Measurements from ENCODE around the gene GRIK4. TPM values are rescaled to one million over a fixed set of nuclear protein-coding genes. Genes with fewer than 3 reads are reported as not detected.

The GRIK4 gene
- total RNA-seq, 4 donors from 2014 or later, result under 0.01 to 0.69 (median 0.25) TPM

DNA sequence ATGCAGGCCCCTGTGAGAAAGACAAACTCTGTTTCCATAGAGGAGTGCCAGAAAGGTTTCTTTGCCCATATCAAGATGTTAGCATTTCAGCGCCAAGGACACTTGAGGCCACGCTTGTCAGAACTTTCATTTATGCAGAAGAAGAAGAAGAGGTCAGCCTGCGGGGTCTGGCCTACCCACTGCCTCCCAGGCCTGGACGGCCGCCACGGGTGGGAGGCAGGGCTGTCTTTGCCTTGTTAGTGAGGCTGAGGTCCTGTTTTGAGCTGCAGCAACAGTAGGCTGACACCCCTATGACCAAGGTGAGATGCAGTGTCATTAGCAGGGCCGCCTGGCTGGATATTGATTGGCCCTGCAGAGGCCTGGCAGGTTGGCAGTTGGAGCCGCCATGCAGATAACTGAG is 183.9 kb downstream of the GRIK4 start:
- H3K27ac ChIP-seq, result no peak overlapping the region
- H3K27me3 ChIP-seq, result peaks cover 8% of the 10 kb centered on the region
- H3K36me3 ChIP-seq, result no peaks in the 10 kb centered on the region
- no peak overlapping the region for H3K4me3 ChIP-seq
- H3K9me3 ChIP-seq, result no peaks in the 10 kb centered on the region
- TF ChIP-seq, protein P1, sequence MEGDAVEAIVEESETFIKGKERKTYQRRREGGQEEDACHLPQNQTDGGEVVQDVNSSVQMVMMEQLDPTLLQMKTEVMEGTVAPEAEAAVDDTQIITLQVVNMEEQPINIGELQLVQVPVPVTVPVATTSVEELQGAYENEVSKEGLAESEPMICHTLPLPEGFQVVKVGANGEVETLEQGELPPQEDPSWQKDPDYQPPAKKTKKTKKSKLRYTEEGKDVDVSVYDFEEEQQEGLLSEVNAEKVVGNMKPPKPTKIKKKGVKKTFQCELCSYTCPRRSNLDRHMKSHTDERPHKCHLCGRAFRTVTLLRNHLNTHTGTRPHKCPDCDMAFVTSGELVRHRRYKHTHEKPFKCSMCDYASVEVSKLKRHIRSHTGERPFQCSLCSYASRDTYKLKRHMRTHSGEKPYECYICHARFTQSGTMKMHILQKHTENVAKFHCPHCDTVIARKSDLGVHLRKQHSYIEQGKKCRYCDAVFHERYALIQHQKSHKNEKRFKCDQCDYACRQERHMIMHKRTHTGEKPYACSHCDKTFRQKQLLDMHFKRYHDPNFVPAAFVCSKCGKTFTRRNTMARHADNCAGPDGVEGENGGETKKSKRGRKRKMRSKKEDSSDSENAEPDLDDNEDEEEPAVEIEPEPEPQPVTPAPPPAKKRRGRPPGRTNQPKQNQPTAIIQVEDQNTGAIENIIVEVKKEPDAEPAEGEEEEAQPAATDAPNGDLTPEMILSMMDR (IDR thresholded peaks at IDR 0.05), result no peak
- TF ChIP-seq POLR2A (IDR thresholded peaks at IDR 0.05) (no peak), EP300 (IDR thresholded peaks at IDR 0.05) (no peak), POLR2AphosphoS5 (IDR thresholded peaks at IDR 0.05) (no peak)
- WGBS, 2 donors (ENCODE audit: low coverage in 1 of 2), result 74% methylated on average over 6 of the region's 8 CpGs; no CpG with 5 or more reads in 1 of the 2 donors
- ATAC-seq, result no peak
- no peaks in the 10 kb centered on the region for H3K4me1 ChIP-seq

DNA sequence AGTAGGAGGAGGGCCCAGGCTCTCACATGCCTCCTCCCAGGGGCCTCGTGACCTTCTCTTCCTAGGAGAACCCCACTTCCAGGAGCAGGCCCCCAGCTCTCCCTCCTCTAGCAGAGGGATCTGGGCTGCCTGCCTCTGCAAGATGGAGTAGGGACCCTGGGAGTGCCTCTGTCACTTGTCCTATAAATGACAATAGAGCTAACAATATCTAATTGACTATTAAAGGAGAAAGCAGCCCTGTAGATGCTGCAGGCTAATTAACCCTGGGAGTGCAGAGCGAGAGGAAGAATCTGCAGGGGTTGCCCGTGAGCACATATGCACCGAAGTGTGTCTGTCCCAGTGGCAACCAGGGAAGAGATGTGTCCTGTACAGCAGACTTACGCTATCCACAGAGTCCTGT is 184.4 kb downstream of the GRIK4 start:
- H3K4me1 ChIP-seq, result no peaks in the 10 kb centered on the region
- H3K36me3 ChIP-seq, result no peaks in the 10 kb centered on the region
- peaks cover 6% of the 10 kb centered on the region for H3K27me3 ChIP-seq
- TF ChIP-seq POLR2A (IDR thresholded peaks at IDR 0.05) (no peak), POLR2AphosphoS5 (IDR thresholded peaks at IDR 0.05) (no peak), EP300 (IDR thresholded peaks at IDR 0.05) (no peak)
- TF ChIP-seq, protein P1 (IDR thresholded peaks at IDR 0.05), result no peak
- H3K4me3 ChIP-seq, result no peak overlapping the region
- ATAC-seq, result no peak
- WGBS, 2 donors (ENCODE audit: low coverage in 1 of 2), result 100% methylated on average over 1 of the region's 5 CpGs; no CpG with 5 or more reads in 1 of the 2 donors
- no peaks in the 10 kb centered on the region for H3K9me3 ChIP-seq
- no peak overlapping the region for H3K27ac ChIP-seq

DNA sequence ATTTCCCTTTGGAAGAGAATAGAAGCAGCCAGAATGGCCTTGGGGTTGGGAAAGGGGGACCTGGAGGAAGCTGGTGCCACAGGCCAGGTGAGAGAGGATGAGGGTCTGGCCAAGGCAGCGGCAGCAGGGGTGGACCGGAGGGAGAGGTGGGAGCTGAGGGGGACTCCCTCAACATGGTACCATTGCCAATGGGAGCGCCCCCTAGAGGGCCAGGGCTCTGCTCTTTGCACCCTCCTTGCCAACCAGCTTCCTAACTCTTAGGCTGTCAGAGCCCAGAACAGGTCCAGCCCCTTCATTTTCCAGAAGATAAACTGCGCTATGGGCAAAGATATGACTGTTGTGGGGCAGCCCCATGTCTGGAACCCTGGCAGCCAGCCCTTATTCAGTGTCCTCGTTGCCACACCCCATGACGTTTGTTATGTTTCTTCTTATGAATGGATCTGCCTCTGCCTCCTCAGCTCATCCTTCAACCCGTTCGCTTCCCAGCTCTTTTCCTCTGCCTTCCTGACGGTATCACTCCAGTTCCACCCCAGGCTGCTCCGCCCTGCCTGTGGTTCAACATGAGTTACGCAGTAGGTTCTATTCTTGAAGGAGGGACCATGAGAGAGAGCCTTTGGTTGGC is 185.2 kb downstream of the GRIK4 start:
- WGBS, 2 donors (ENCODE audit: low coverage in 1 of 2), result 52 to 54% methylated on average over 6 to 8 of the region's 11 CpGs
- no peak overlapping the region for H3K4me3 ChIP-seq
- ATAC-seq, result no peak
- peaks cover 5% of the 10 kb centered on the region for H3K27me3 ChIP-seq
- H3K27ac ChIP-seq, result no peak overlapping the region
- TF ChIP-seq POLR2A (IDR thresholded peaks at IDR 0.05), result no peak
- TF ChIP-seq, protein P1 (IDR thresholded peaks at IDR 0.05), result no peak
- TF ChIP-seq POLR2AphosphoS5 (IDR thresholded peaks at IDR 0.05), result no peak
- no peak for TF ChIP-seq EP300 (IDR thresholded peaks at IDR 0.05)
- no peaks in the 10 kb centered on the region for H3K4me1 ChIP-seq
- H3K36me3 ChIP-seq, result no peaks in the 10 kb centered on the region
- H3K9me3 ChIP-seq, result no peaks in the 10 kb centered on the region

DNA sequence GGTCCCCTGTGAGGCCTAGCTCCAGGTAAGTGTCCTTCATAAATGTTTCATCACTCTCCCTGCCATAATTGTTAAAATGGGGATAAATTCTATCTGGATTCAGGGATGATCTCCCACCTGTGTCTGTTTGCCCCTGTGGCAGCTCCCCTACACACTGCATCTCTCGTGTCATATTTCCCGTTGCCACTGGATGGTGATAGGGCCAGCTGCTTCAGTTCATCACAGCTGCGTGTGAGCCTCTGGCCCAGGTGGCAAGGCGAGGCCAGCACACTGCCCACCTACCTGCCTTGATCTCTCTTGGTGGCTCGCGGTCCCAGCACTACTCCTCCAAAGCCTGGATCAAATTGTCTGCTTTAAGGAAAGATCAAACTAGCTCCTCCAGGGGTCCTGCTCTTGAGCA is 187.4 kb downstream of the GRIK4 start:
- Histone ChIP-seq H3K4me3 (no peak overlapping the region), H3K27ac (no peak overlapping the region), H3K36me3 (no peaks in the 10 kb centered on the region), H3K9me3 (no peaks in the 10 kb centered on the region), H3K4me1 (no peaks in the 10 kb centered on the region), H3K27me3 (no peaks in the 10 kb centered on the region)
- WGBS, 2 donors (ENCODE audit: low coverage in 1 of 2), result no CpG with 5 or more reads among the region's 6 CpGs
- no peak for TF ChIP-seq POLR2AphosphoS5 (IDR thresholded peaks at IDR 0.05)
- no peak for ATAC-seq

DNA sequence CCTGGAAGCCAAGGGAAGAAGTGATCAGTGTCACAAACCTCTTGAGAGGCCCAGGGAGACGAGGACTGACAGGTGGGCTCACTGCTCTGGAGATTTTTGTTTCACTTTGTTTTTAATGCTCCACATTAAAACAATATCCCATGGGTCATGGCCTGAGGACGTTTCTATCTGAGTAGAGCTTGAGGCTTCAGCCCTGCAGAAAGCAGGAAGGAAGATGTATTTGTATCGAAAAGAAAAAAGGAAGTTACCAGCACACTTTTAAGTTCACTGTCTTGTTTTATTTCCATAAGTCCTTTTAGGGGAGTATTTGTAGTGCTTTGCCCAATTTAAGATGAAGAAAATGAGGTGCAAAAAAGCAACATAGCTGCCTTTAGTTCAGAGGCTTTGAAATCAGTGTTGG is 191.1 kb downstream of the GRIK4 start:
- H3K4me1 ChIP-seq, result no peaks in the 10 kb centered on the region
- H3K27me3 ChIP-seq, result no peaks in the 10 kb centered on the region
- no peak overlapping the region for H3K4me3 ChIP-seq
- H3K9me3 ChIP-seq, result peaks cover 0 to 34% (median 0%) of the 10 kb centered on the region in 3 donors
- ATAC-seq, result no peak
- 33 to 68% methylated on average over 3 of the region's 3 CpGs for WGBS, 2 donors (ENCODE audit: low coverage in 1 of 2)
- no peak overlapping the region for H3K27ac ChIP-seq
- H3K36me3 ChIP-seq, result no peaks in the 10 kb centered on the region
- TF ChIP-seq EP300 (IDR thresholded peaks at IDR 0.05), result no peak

DNA sequence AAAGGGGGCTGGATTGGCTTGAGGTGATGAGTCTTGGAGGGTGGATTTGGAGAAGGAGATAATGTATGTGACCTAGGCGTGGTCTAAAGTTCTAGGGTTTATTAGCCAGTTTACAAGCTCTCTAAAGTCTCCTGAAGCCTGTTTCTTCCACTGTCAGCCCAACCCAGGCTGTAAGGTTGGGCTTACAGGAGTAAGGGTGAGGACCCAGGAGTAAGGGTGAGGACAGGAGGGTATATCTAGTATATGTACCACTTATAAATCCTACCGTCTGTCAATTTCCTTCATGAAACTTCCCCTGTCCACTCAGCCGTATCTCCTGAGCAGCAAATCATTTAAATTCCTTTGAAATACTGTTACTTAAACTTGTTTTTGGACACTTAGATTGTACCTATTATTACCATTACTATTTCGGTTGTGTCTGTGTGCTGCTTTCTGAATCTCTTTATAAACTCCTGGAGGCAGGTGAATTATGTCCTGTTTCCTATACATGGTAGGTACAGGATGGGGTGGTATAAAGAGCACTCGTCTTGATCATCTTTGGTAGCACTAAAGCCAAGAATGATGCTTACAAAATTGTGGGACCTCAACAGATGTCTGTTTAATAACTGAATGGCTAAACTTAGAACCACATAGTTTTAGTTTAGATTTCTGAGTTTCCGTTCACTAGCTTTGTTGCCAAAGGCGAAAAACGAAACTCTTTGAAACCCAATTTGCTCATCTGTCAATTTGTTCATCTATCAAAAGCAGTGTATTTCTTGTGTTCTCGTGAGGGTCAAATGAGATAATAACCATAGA is 192.0 kb downstream of the GRIK4 start:
- no peaks in the 10 kb centered on the region for H3K4me1 ChIP-seq
- no peak overlapping the region for H3K4me3 ChIP-seq
- ATAC-seq, result no peak
- H3K9me3 ChIP-seq, result peaks cover 0 to 43% (median 0%) of the 10 kb centered on the region in 3 donors
- H3K36me3 ChIP-seq, result no peaks in the 10 kb centered on the region
- peaks cover 1% of the 10 kb centered on the region for H3K27me3 ChIP-seq
- H3K27ac ChIP-seq, result no peak overlapping the region
- 79 to 81% methylated on average over 7 to 9 of the region's 9 CpGs for WGBS, 2 donors (ENCODE audit: low coverage in 1 of 2)
- TF ChIP-seq POLR2AphosphoS5 (IDR thresholded peaks at IDR 0.05), result no peak
- TF ChIP-seq, protein P1 (IDR thresholded peaks at IDR 0.05), result no peak
- TF ChIP-seq EP300 (IDR thresholded peaks at IDR 0.05), result no peak
- no peak for TF ChIP-seq POLR2A (IDR thresholded peaks at IDR 0.05)
